DMS53 treated with DMSO at 0.1 percent for 48 hours (cell line): ENCODE results near the gene ZBTB17.
"Not testable (repeated sequence)": the region's sequence is repeated elsewhere in the genome, so short reads cannot be mapped to it uniquely, and the experiment has no call there.

Experiments used
- DNase-seq: peaks from one replicate; lab custom pipeline; 2025; ENCODE audit not compliant: unreplicated experiment; lab: John Stamatoyannopoulos, UW

ZBTB17 gene

DNA sequence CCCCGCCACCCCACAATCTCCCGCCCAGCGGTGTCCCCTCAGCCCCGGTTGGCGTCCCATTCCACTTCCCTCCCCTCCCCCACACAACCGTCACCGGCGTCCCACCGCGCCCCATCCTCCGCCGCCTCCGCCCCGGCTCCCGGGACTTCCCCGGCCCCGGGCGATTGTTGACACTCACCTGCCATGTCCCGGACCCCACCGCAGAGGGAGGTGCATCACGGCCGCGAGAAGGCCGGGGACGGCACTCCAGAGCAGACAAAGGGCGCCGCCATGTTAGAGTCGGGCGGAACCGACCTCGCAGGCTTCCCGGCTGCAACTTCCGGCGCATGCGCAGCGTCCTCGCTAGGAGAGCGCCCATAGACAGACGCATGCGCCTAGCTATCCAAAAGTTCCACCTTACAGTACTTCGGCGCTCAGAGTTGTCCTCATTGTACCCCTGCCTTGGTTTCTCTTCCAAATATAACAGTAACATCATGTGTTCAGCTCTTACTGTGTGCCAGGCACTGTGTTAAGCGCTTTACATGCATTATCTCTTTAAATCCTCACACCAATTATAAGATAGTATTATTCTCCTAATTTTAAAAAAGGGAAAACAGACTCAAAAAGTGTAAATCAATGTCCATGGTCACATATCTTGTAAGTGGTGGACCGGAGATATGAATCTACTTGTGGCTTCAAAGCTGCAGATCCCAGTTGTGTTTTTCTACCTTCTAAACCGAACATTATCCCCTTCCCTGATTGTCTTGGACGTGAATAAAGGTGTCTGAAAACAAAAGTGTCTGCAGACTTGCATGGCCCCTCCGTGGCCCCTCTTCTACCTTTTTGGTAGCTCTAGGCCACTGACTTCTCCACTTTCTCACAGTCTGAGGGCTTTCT lies at the start of gene ZBTB17:
Gene ZBTB17 (minus strand): TSS at position 297 of the 876 bp plus-strand sequence. CDS start 27,606 bp downstream, outside the sequence.
- DNase-seq = peak; percentile 91

GRCh38 chr1:16023050-16023653 lies 47.3 kb upstream of the ZBTB17 start:
- DNase-seq = no peak

- no peak for DNase-seq
These were observed 46.5 kb upstream of the ZBTB17 start for GRCh38 chr1:16022393-16022792.

DNA sequence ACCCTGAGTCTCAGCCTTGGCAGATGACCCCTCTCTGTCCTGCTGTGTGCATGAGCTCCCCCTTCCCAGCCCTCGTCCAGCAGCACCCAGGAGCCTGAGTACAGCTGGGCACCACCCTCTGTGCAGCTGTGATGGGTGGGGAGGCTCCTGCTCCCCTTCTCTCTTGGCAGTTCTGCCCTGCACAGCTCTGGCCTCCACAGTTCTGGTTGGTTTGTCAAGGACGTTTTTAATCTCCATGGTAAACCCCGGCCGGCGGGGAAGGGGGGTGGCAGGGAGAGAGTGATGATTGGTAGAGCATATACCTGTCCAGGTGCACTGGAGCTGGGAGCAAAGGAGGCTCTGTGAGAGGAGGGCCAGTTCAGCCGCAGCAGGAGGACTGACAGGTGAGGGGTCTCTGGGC lies 45.8 kb upstream of the ZBTB17 start, which contains the start of gene CLCNKA:
Gene CLCNKA (plus strand): TSS at position 356 of the 400 bp plus-strand sequence. CDS start 584 bp downstream, outside the sequence.
- DNase-seq = no peak

DNA sequence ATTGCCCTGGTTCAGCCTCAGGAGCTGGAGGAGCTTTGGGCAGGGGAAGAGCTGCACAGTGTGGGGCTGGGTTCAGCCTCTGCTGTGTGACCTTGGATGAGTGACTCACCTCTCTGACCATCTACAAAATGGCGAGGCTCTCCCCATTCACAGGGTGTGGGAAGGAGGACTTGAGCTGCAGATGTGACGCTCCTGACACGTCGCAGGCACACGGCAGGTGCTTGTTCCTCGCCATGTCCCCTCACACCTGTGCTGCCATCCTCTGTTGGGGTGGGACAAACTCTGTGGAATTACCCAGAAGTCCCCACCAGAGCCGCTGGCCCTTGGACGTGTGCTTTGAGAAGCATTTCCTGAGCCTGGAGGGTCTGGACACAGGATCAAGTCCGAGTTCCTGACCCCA lies 45.0 kb upstream of the ZBTB17 start:
- DNase-seq = not testable (repeated sequence)

- DNase-seq = no peak
These were observed 44.4 kb upstream of the ZBTB17 start for GRCh38 chr1:16020325-16020724.

DNA sequence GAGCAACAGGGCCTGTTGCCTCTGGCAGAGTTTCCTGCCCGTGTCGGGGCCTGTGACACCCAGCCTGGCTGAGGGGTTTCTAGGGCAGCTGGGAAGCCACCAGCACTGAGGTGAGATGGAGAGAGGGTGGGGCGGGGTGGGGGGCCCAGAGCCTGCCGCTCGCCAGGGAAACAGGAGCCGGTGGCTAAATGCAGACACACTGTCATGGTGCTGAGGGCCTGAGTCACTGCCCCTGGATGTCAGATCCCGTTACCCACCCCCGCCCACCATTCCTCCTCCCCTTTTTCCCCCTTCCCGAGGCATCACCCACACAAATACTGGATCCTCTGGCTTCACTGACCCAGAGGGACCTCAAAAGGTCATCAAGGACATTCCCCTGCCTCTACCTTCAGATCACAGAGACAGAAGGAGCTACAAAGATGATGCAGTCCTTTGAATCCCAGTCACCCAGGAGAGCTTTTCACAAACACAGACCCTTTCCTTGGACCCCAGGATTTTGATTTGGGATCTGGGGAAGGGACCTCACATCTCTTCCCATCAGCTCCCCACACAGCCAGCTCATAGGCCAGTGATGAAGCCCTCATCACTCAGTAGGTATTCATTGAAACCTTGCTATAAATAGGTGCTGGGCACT lies 43.9 kb upstream of the ZBTB17 start:
- no peak for DNase-seq

DNA sequence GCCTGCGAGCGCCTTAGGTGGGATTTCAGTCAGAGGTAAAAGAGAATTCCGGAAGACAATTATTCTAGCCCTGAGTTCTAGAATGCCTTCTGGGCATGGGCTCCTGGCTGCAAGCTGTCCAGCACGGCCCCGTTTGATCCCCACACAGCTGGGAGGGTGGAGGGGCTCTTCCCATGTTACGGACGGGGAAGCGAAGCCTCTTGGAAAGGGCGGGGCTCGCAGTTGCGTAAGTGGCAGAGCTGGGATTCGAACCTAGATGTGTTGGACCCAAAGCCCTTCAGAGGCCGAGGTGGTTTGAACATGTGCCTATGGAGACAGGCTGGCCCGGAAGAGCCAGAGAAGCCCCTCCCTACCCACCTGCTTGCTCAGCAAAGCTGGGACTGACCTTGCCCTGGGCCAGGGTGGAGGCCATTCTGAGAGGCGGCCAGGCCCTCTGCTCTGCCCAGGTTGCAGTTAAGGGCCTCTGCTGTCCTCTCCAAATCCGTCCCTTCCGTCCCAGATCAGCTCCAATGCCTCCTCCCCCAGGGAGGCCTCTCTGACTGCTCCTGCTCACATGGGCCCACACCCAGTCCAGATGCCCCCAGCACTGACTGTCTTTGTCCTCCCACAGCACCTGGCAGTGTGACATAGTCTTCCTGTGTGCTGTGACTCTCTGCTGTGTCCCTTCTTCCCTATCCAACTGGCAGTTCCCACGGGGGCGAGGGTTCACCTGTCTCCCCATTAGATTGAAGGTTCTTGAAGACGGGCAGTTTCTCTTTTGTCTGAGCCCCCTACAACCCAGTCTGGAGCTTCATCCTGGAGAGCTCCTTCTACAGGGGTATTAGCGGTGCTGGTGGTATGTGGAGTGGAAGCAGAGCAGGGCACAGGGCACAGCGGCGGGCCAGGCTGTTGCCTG lies 43.1 kb upstream of the ZBTB17 start:
- DNase-seq = no peak

GRCh38 chr1:16018308-16018707 lies 42.4 kb upstream of the ZBTB17 start:
- no peak for DNase-seq

DNA sequence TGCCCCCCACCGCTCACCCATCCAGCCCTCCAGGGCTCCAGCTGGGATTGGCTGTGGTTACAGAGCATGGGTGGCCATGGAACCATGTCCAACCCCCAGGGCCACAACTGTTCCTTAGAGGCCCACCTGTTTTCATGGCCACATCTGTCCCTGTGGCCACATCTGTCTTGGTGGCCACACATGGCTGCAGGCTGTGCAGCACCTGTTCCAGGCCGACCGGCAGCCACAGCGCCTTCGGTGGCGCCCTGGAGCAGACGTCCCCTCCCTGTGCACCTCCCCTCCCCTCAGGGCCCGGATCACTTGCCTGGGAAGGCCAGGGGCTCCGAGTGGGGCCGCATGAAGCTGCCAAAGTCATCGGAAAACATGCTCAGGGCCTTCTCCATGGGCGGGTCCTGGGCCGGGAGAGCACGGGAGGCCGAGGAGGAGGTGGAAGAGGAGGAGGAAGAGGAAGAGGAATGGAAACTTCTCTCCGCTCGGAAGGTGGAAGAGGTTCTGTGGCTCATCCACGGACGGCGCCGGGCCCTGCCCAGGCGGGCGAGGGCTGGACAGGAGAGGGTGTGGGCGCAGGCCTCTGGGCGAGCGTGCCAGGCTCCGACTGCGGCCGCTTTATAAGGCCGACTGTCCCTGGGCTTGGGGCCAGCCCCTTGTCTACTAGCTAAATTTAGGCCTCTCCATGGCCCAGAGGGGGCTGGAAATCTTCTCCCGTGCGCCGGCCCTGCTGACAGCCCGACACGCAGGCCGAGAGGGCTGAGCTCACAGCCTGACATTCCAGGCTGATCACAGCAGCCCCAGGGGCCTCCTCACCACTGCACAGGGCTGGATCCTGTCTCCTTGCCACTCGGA lies 41.8 kb upstream of the ZBTB17 start, which contains the start of gene HSPB7:
Gene HSPB7 (minus strand): TSS at position 583 of the 843 bp plus-strand sequence. CDS start 80 bp downstream, at position 503.
- no peak for DNase-seq

DNA sequence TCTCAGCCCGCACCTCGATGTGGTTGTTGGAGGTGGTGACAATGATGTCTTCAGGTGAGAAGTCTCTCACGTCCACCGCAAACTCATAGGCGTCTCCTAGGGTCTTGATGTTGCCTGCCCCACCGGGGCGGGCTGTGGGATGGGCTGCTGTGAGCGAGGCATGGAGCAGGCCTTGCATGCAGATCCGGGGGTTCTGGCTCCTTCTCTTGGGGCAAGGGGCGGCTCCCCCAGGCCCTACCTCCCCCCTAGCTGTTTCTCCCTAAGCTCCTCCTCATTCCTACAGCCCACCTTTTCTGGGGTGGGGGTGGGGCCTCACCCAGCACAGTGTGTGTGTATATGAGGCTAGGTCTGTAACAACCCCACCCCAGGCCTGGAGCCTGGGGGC lies 41.2 kb upstream of the ZBTB17 start:
- no peak for DNase-seq

DNA sequence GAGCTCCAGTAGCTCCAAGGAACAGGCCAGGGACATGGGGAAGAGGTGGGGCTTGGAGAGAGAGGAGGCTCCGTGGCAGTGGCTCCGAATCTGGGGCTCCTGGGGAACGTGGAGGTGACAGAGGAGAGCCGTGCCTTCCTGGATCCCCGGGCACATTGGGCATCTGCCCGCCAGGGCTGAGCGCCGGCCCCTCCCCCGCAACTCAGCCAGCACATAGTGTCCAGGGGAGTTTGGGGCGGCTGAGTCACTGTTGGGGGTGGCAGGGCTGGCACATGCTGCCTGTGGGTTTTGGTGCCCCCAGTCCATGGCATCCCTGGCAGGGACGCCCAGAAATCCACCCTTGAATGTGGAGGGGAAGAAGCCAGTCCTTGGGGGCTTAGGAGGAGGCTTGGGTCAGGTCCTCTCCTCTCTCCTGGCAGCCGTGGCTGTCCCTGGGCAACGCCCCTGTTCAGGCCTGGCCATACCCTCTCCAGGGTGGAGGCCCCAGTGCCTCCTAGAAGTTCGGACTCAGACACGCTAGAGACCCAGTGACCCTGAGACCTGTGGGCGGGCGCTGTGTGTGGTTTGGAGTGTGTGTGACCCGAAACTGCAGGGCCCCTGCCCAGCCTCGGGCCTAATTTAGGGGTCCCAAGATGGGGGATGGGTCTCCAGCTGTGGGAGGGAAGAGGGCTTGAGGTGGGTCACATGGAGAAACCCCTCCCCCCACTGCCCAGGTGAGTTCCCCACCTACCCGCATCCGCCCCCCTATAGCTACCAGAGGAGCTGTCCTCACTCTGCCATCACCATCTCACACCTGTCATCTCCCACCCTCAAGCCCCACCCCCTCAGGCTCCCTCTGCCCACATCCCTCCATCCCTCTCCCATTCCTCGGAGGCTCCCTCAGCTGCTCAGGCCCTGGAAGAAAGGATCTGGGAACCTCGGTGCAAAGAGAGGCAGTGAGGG lies 40.3 kb upstream of the ZBTB17 start:
- no peak for DNase-seq

- no peak for DNase-seq
These were observed 39.6 kb upstream of the ZBTB17 start for GRCh38 chr1:16015491-16015890.

- no peak for DNase-seq
These were observed 38.9 kb upstream of the ZBTB17 start for GRCh38 chr1:16014509-16015482.

DNA sequence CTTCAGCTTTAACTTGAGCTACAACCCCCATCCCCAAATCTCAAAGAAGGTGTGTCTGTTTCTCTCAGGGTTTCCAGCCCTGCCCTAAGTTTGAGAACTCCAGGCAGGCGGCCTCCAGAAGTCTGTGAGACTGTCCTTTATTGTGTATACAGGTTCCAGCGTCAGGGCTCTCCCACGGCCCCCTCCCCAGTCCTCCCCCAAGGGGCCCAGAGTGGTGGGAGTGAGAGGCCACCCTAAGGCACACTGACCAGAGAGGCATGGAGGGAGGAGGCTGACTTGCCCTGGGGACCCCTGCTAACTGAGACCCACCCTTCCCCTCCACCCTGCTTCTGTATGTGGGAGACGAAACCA lies 38.0 kb upstream of the ZBTB17 start:
- no peak for DNase-seq

- DNase-seq = no peak
These were observed 37.5 kb upstream of the ZBTB17 start for GRCh38 chr1:16013220-16013907.

GRCh38 chr1:16012590-16013219 lies 36.8 kb upstream of the ZBTB17 start:
- DNase-seq = no peak
